Activated CD8-positive, alpha-beta memory T cell treated with anti-CD3 and anti-CD28 coated beads for 24 hours (primary cell): Measurements from ENCODE around the gene CCDC9B.

Experiments
- DNase-seq: peaks from one replicate; pipeline ENCODE4 v3.0.0-alpha.2; 2020

Gene CCDC9B

GRCh38 chr15:40365016-40365415, 24.3 kb upstream of the CCDC9B start:
- DNase-seq, result no peak

GRCh38 chr15:40364251-40364650, 23.5 kb upstream of the CCDC9B start:
- no peak for DNase-seq

DNA sequence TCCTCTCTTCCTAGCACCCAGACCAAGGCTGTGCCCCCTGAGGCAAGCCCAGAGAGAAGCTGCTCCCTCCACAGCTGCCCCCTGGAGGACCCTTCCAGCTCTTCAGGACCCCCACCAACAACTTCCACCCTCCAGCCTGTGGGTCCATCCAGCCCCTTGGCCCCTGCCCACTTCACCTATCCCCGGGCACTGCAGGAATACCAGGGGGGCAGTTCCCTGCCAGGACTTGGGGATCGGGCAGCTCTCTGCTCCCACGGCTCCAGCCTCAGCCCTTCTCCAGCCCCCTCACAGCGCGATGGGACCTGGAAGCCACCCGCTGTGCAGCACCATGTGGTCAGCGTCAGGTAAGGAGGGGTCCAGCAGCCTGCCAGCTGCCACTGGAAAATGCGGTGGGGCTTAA, 22.9 kb upstream of the CCDC9B start:
- no peak for DNase-seq

DNA sequence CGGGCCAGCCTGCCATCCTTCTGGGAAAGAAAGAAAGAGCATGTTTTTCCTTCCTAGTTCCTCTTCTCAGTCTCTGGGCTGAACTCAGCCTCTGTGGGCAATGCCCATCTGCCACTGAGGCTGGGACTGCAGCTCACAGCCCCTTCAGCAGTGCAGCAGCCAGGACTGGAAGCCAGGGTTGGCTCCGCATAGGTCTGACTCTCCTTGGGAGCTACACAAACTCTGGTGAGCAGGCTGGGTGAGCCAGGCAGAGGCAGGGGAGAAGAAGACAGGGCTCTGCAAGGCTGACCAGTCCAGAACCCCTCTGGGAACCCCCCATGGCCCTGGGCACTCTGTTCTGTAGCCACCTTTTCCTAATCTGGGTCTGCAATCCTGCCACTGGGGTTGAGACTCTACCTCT, 20.9 kb upstream of the CCDC9B start:
- DNase-seq, result no peak

- no peak for DNase-seq
Observed at GRCh38 chr15:40360015-40360414, 19.3 kb upstream of the CCDC9B start.

DNA sequence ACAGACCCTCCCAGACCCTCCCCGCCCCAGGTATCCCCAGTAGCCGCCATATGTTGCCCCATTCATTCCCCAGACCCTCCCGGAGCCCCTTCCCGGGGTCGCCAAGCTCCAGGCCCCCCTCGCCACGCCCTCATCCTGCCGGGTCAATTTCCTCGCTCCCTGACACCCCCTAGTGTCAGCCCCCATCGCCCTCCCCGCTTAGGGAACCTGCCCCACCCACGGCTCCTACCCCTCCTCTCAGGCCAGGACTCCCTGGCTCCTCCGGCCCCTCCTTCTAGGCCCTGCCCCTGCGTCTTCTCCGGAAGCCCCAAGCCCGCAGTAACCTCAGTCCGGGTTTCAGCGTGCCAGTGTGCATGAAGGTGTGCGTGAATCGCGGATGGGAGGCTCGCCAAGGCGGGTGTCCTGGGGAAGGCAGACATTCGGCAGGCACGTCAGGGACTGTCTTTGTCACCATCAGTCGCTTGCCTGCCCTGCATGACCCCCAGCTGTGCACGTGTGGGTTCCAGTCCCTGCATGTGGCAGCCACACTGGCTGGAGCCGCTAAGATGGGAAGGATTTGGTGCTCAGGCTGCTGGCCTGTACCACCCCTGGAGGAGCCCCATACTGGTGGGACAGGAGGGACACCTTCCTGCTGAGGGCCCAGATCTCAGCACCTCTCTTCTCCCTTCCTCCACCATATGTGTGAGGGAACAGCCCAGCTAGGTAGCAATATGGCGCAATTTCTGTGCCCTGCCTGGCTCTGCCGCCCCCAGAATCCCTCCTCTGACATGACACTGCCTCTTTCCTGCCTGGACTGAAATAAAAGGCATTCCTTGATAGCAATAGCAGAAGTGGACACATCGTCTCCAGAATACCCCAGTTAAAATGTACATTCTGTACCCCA, 18.0 kb upstream of the CCDC9B start:
- DNase-seq, result no peak

- DNase-seq, result peak; percentile 93
Observed at GRCh38 chr15:40357723-40358470, 17.2 kb upstream of the CCDC9B start, which contains the start of gene DISP2. Gene DISP2, plus strand, starts transcription at chr15:40358219. Its CDS starts 103 bp downstream, at chr15:40358322.

DNA sequence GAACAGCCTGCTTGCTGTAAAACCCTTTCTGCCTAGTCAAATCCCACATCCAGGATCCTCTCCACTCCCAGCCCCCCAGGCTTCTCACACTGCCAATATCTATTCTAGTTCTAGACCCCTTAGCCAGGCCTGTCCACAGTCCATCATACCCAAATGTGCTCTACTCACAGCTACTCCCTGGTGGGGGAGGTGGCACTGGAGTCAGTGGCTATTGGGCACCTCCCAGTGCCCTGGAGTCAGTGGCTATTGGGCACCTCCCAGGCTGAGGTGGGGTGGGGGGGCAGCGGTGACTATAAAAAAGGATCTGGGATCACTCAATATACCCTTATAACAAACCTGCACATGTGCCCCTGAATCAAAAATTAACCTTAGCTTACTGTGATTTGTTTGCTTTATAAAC, 16.5 kb upstream of the CCDC9B start:
- DNase-seq, result peak; percentile 55

DNA sequence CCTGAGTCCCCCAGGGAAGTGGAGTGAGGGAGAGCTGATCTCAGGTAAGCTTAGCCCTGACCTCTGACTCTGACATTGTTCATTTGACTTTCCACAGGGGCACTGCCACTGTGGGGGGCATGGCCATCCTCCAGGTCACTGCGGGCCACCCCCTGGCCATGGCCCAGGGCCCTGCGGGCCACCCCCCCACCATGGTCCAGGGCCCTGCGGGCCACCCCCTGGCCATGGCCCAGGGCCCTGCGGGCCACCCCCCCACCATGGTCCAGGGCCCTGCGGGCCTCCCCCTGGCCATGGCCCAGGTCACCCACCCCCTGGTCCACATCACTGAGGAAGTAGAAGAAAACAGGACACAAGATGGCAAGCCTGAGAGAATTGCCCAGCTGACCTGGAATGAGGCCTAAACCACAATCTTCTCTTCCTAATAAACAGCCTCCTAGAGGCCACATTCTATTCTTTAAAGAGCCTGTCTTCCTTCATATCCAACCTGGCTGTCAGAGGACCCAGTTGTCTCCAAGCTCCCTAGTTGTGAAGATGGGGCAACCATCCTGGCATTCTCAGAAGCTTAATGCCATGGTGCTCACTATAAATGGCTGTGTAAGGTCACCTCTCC, 15.3 kb upstream of the CCDC9B start:
- DNase-seq, result no peak

DNA sequence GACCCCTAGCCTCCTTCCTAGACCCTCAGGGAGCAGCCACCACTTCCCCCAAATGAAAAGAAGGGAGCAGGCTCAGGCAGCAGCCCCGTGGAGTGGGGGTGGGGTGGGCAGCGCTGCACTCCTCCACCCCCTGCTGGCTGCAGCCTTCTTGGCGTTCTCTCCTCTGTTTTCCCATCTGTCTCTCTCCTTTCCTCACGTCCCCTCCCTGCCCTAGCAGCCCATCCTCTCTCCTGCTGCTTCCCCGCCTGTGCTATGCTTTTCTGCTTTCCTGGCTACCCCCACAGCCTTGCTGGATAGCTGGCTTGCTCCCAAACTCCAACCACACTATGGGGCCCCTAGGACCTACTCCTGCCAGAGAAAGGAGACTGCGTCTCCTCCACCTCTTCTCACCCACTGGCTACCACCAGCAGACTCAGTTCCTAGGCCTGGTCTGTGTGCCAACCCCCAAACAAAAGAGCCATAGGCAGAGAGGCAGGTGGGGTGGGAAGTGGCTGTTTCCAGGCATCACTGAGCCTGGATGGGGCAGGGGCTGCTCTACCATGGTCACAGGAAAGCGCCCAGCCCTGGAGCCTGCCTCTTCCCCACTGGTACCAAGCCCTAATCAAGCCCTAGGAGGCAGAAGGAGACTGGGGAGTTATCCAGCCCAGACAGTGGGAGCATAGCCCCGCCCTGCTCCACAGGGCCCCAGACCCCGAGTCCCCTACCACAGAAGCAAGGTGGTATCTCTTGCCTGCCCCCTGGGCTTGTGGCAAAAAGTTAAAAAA, 13.9 kb upstream of the CCDC9B start:
- no peak for DNase-seq

DNA sequence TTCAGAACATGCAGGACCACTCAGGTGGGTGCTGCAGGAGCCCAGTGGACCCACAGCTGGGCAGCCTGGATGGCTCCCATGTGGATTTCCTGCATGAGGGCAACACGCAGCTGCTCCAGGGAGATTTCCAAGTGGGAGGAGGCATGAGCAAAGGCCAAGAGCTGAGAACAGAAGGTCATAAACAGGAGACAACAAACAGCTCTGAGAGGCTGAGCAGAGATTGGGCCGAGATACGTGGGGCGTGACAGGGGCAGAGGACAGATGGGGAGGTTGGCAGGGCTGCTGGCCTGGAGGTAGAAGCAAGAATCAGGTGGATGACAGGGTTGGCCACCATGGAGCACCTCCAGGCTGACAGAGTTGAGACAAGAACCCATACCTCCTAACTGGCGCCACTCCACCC, 13.0 kb upstream of the CCDC9B start:
- no peak for DNase-seq

DNA sequence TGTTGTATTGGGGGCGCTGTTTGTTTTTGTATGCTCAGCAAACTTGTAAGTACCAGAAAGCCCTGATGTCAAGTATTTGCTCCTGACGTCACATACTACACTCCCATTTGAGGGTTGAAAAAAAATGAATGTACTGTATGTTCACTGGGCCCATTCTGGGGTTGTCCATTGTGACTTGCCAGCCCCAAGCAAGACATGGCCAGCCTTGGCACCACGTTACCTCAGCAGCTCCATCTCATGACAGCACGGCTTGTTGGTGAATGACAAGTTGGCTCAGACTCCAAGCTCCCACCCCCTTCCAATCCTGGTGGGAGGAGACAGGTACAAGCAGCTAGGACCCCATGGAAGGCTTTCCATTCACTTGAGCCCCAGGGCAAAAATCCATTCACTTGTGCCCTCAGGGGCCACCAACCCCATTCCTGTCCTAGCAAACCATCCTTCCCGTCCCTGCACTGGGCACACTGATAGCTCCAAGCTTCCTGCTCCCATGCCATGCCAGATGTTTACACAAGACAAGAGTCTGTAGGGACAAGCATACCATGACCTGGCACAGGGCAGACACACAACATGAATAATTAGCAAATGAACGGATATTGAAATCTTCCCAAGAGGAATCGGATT, 11.7 kb upstream of the CCDC9B start:
- no peak for DNase-seq

- DNase-seq, result no peak
Observed at GRCh38 chr15:40349163-40349562, 8.4 kb upstream of the CCDC9B start.

- DNase-seq, result no peak
Observed at GRCh38 chr15:40348474-40348870, 7.7 kb upstream of the CCDC9B start.

DNA sequence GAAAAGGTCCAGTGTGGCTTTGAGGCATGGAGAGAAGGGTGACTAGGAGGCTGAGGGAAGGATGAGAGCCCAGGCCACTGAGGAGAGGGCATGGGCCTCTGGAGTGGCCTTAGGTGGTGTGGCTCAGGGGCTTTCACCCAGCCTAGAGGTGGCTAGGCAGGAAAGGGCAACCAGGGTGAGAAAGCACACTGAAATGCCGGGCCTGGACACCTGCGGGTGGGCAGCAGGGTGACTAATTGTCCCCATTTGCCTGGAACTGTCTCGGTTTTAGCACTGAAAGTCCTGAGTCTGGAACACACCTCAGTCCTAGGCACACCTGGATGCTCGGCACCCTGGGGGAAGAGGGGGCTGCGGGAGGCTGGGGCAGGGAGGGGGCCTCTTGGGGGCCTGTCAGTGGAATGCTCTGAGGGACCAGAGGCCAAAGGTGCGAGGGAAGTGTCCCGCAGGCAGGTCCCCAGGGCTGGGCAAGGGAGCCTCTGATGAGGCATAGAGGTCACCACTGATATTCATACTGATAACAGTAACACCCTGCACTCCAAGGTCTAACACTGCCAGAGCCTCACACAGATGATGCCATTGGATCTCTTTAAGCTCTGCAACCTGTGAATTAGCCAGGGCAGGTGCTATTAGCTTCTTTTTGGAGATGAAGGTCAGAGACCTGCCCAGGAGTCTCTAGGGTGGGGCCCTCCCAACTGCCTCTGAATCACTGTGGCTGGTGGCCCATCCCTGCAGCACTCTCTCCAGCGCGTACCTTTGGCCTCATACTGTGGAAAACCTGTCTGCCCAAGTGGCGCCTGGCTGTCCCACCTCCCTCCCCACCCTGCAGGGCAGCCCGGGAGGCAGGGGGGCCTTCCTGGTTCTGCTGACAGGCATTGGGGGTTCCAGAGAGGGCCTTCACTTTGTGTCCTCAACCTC, 7.1 kb upstream of the CCDC9B start:
- no peak for DNase-seq

- no peak for DNase-seq
Observed at GRCh38 chr15:40346579-40347558, 6.1 kb upstream of the CCDC9B start.

DNA sequence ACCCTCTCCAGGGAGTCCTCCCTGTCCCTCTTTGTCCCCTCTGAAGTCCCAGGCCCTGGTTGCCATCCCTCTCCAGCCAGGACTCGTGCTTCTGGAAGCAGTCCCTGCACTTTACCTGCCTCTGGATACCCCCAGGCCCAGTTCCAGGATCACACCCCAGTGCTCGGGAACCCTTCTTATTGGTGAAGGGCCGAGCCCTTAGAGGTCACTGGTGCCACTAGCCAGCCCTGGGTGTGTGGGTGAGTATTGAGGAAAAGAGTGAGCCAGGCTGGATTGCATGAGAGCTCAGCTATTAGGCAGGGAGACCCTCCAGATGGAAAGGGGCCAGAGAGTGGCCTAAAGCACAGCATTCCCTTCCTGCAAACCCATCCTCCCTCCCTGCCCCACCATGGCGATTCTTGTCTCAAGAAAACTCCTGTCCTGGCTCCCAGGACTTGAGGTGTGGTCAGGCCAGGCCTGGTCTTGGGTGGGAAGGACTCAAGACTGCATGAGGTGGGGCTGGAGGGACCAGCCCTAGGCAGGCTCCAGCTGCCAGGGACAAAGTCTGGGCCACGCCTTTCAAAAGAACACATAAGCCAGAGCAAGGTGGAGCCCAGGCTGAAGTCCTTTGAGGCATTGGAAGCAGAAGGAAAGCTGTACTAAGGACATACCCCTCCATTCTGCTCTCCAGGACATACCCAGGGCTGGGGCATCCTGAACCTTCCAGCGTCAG, 5.3 kb upstream of the CCDC9B start:
- DNase-seq, result no peak

GRCh38 chr15:40345225-40345866, 4.6 kb upstream of the CCDC9B start:
- DNase-seq, result no peak

DNA sequence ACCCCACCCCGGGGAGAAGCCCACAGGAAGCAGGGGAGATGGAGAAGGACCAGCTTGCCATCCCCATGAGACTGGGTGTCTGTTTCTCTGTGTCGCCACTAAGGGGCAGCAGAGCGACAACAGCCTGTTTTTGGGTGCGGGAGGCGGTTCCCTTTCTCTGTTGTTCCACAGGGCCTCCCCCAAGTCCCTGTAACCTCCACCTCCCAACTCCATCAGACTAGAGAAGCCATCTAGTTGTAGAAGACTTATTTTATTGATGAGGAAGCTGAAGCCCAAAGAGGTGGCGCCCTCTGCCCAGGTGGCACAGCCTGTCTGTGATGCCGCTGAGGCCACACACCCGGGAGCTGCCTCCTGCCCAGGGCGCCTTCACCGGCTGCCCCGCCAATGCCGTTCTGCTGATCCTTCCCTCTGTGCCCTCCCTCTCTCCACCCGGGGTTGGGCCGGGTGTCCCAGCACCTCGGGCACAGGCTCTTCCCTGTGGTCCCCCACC, 3.9 kb upstream of the CCDC9B start:
- DNase-seq, result peak; percentile 87
